ELF-1 (cell line): ENCODE measurements around the gene CCDC50.

Experiments used
- DNase-seq: peaks from one replicate; pipeline ENCODE4 v3.0.0-alpha.2; 2016; ENCODE audit warnings: low read depth, low spot score

Gene CCDC50

DNA sequence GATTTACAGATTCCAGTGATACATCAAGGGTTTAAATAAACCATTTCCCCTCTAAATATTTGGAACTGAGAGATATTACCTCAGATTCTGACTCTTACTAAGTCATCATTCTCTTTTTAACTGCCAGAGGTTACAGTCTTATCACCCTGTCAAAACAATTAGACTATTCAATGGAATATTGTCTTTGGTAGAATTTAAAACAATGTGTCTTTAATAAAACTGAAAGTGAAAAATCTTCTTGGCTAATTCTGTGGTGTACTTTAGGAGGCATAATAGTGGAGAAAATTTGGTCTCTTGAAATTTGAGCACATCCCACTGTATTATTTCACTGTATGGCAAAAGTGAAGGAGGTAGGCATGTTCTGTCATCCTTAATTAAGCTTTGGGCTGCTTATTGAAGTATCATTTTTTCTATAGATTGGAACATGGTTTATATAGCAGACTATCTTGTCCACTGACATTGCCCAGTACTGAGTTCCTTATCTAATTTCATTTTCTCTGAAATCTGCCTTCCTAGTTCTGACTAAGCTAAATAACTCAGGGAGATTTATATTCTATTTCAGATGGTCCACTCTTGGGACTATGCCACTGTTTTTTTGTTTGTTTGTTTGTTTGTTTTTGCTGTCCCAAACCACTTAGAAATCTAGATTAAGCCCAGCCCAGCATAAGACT, 49.1 kb downstream of the CCDC50 start:
- DNase-seq, result no peak

DNA sequence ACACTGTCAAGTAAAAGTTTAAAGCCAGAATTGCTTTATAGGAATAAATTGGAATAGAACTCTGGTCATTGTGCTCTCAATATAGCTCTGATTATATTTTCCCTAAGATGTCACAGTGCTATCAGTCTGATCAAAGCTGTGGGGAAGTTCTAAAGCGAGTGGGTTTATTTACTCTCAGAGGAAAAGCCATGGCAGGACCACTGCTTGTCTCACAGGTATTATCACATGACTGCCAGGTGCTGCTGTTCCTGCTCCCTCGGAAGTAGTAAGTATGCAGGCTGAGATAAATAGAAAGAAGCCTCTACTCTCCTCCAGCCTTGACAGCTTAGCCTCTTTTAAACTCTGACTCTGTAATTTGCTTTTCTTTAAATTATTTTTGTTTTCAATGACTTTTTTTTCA, 50.3 kb downstream of the CCDC50 start:
- DNase-seq, result no peak

GRCh38 chr3:191380001-191380400, 50.8 kb downstream of the CCDC50 start:
- DNase-seq, result no peak

- DNase-seq, result no peak
These were observed 52.1 kb downstream of the CCDC50 start for GRCh38 chr3:191381303-191381702.

GRCh38 chr3:191382661-191383060, 53.5 kb downstream of the CCDC50 start:
- DNase-seq, result no peak

DNA sequence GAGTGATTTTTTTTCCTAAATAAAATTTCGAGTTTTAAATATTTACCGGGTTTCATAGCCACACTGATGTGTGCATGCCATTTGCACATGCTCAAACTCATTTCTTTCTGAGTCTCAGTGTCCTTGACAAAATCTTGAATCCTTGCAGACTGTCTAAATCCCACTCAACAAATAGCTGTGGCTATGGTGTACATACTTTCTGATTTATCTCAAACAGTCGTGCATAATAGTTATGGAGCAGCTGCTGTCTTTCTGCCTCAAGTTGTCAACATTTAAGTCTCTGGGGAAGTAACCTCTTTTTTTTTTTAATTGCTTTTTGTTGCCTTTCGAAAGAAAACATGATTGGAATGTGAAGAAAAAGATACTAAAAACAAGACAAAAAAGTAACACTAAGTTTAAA, 53.9 kb downstream of the CCDC50 start:
- DNase-seq, result no peak

- no peak for DNase-seq
These were observed 55.9 kb downstream of the CCDC50 start for GRCh38 chr3:191385101-191385500.

GRCh38 chr3:191387441-191388077, 58.4 kb downstream of the CCDC50 start:
- no peak for DNase-seq

GRCh38 chr3:191388823-191389222, 59.6 kb downstream of the CCDC50 start:
- no peak for DNase-seq

DNA sequence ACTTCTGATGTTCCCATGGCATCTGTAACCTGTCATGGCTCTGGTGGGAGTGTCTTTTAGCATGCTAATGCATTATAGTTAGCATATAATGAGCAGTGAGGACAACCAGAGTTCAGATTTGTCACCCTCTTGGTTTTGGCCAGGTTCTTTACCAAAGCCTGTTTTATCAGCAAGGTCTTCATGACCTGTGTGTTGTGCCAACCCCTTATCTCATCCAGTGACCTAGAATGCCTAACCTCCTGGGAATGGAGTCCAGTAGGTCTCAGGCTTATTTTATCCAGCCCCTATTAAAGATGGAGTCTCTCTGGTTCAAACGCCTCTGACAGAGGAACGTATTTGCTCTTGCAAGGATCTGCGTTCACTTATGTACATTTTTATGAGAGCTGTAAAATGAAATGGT, 61.4 kb downstream of the CCDC50 start:
- DNase-seq, result no peak

DNA sequence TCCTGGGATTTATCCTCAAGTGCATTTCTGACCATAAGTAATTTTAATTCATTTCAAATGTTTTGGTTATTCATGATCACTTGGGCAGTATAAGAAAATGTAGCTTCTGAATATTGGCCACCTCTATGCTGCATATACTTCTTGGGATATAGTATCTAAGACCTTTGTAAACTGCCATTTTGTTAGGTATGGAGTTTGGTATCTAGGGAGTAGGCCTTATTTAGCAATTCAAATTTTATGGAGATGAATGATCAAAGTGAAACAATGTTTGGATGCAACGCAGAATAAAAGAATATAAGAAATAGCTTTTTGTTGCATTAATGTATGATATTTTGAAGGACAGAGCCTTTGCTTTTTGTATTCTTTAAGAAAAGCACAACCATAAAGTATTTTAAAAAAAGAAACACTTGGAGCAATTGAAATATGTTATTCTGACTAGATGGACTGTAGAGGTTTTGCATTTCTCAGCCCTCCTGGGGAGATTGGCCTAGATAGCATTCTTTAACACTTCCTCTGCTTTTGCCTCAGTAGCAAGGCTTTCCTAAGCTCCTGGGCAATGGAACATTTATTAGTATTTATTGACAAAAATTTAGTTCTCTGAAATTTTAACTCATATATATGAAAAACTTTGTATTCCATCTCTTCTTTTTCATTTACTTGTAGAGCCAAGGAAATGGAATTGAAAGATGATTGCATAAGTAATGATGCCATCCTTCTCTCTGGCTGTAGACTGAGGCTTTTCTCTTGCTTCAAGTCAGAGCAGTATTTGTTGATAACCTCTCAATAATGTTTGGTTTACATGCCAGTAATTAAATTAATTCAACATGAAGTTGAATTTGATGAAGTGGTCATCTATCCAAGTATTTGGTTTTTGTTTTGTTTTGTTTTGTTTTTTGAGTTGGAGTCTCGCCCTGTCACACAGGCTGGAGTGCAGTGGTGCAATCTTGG, 62.9 kb downstream of the CCDC50 start:
- DNase-seq, result no peak

DNA sequence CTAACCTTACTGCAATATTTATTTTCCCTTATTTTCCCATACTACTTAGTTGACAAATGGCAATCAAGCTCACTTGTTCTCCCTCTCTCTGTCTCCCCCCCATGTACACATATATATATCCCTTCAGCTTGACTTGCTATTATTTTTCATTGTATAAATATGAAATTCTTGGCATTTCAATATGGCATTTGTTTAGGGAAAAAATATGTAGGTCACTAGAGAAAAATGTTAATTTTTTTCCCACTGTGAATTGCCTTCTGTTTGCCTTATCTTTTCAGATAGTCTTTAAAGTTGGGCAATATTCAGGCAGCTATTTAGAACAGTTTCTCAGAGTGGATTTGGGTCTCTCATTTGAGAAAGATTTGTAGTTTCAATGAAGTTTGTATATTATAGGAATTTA, 64.0 kb downstream of the CCDC50 start:
- no peak for DNase-seq

DNA sequence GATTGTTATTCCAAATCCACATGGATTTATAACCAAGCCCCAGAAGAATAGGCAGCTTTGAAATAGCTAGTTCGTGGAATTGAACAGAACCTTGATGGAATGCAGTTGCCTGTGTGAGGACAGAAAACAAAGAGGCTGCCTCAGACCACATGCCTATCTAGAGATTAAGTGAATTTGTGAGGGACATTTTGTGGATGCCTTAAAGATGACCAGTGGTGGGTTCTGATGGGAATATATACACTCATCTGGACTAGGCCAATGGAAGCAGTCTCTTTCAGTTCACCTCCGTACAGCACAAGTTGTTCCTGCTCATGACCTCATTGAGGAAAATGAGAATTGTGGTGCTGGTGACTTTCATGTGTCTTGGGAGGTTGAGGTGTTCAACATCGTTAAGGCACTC, 68.6 kb downstream of the CCDC50 start:
- no peak for DNase-seq

DNA sequence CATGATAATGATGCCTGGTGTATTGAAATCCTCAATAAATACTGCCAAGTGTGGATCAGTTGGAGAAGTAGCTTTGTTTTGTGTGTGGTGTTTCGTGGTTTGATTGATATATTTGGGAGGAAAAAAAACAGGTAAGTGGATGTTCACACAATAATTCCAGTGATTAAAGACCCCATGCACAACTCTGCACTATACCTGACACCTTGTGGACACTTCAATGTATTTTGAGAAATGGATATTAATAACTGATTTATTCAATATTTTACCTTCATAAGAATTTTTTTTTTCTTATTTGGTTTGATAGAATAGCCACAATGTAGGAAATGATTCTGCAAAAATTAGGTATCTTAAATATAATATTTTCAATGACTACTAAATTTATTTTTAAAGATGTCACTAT, 69.4 kb downstream of the CCDC50 start:
- DNase-seq, result no peak

- DNase-seq, result no peak
These were observed 70.7 kb downstream of the CCDC50 start for GRCh38 chr3:191399918-191400317.

DNA sequence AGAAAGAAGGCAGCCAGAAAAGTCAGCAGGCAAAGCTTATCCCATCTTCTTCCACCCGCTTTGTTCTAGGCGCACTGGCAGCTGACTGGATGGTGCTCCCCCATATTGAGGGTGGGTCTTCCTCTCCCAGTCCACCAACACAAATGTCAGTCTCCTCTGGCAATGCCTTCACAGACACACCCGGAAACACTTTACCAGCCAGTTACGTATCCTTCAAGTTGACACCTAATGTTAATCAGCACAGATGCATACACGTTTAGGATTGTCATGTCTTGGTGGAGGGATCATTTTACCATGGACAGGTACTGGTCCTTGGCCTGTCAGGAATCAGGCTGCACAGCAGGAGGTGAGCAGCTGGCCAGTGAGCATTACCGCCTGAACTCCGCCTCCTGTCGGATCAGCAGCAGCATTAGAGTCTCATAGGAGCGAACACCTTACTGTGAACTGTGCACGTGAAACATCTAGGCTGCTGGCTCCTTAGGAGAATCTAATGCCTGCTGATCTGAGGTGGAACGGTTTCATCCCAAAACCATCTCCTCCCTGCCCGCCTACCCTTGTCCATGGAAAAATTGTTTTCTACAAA, 72.7 kb downstream of the CCDC50 start:
- DNase-seq, result no peak

- DNase-seq, result no peak
These were observed 80.7 kb downstream of the CCDC50 start for GRCh38 chr3:191409791-191410359.

GRCh38 chr3:191412759-191413158, 83.6 kb downstream of the CCDC50 start:
- peak; percentile 75 for DNase-seq

DNA sequence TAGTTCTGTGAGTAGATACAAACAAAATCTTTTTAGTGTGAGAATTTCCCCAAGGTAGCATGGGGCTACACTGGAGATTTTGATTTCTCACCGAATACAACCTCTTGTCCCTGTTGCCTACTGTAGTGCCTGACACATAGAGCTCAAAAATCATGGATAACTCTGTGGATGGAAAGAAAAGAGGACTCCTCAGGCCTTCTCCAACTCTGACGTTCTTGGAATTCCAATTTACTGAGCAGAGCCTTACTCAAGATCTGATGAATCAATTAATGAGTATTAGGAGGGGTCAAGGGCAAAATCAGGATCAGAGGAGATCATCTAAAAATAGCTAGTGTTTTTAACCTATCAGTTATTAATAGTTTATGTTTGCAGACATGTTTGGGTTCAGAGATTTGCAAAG, 85.1 kb downstream of the CCDC50 start:
- no peak for DNase-seq

DNA sequence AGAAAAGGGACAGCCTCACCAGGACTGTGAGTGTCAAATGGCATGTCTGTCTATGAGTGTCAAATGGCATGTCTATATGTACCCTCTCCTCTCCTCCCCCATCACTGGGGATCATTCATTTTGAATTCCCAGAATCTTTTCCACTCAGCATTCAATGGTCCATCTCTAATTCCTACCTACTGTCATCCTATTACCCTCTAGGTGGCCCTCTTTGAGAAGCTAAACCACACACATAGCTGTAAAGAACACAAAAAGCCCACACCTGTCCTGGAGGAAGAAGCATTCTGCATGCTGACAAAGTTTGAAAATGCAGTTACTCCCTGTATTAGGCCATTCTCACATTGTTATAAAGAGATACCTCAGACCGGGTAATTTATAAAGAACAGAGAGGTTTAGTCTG, 85.5 kb downstream of the CCDC50 start:
- DNase-seq, result no peak

GRCh38 chr3:191415566-191415965, 86.4 kb downstream of the CCDC50 start:
- DNase-seq, result no peak

DNA sequence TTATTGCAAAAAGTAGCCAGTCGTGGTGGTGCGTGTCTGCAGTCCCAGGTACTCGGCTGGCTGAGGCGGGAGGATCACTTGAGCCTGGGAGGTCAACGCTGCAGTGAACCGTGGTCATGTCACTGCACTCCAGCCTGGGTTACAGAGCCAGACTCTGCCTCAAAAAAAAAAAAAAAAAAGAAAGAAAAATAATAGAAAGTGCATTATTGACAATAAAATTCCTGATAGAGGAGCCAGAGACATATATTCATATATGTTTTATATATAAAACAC, 88.2 kb downstream of the CCDC50 start:
- DNase-seq, result no peak
